AG20443 (cell line): Measurements from ENCODE around the gene TMEM231.
"Not testable (repeated sequence)": the region's sequence is repeated elsewhere in the genome, so short reads cannot be mapped to it uniquely, and the experiment has no call there.

Experiments used
- DNase-seq: peaks from one replicate; pipeline ENCODE4 v3.0.0; 2012; ENCODE audit warnings: low spot score, mixed read lengths

Gene TMEM231, protein sequence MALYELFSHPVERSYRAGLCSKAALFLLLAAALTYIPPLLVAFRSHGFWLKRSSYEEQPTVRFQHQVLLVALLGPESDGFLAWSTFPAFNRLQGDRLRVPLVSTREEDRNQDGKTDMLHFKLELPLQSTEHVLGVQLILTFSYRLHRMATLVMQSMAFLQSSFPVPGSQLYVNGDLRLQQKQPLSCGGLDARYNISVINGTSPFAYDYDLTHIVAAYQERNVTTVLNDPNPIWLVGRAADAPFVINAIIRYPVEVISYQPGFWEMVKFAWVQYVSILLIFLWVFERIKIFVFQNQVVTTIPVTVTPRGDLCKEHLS

DNA sequence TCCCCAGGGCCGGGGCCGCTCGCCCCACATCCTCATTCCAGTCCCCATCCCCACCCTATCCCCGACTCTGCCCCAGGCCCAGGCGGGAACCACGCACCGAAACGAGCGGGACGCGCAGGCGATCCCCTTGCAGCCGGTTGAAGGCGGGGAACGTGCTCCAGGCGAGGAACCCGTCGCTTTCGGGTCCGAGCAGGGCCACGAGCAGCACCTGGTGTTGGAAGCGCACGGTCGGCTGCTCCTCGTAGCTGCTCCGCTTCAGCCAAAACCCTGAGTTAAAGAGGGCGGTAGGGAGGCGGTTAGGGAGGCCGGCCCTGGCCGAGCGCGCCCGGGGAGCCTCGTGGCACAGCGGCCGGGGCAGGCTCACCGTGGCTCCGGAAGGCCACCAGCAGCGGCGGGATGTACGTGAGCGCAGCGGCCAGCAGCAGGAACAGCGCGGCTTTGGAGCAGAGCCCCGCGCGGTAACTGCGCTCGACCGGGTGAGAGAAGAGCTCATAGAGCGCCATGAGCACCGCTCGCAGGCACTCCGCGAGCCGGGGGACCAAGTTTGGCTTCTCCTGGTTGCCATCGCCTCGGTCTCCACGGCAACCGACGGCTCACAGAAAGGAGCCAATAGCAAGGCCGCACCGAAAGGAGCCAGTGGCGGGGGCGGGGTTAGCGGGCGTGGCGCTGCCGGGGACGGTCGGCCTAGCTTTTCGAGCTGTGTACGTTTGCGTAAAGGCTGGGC, at the start of gene TMEM231:
Gene TMEM231, minus strand, starts transcription at position 546 of the 724 bp plus-strand sequence. Its CDS starts 43 bp downstream, at position 503.
- DNase-seq = peak; percentile 97

DNA sequence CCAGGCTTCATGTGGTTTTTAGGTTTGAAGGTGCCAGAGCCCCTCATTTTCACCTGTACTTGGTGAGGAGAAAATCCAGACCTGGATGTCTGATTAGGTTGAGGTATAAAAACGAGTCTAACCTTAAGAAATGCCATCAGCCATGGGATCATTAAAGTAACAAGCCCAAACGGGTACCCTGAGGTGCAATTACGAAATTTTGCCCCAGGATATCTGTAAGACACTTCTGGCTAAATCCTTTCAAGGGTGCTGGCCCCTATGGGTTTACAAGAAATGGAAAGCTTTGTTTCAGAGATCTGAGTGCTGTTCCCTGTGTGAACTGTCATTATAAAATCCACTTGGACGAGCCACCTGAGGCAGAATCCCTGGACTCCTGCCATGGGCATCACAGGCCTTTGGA, 47.2 kb upstream of the TMEM231 start:
- DNase-seq = no peak

DNA sequence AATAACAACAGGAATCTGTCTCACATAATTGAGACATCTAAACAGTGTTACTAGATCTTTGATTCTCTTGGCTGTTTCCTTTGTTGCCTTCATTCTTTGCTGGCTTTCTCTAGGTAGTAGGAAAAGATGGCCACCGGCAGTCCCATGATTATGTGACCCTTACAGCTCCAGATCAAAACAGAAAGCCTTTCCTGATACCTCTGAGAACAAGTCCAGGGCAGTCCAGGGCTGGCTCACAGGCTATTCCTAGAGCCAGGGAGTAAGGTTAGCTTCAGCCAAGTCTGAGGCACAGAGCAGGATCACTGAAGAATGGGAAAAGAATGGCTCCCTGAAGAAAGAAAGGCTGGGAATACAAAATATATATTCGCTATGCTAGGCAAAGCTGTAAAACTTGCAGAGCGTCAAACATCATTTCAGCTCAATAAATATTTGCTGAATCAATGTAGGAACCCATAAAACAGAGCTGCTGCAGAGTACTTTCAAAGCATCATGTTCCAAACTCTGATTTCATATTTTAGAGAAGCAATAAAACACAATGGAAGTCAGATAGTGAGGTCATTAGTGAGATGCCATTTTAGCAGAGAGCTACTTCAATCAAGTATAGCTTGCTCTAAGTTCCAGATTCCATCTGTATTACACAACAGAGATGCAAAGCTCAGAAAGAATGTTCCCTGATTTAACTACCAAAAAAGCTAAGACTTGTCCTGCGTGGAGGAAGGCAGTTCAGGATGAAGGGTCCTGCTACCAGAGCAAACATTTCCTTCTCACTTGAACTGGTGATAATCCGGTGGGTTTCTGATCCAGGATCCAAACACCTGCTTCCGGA, 43.6 kb upstream of the TMEM231 start:
- DNase-seq = no peak

DNA sequence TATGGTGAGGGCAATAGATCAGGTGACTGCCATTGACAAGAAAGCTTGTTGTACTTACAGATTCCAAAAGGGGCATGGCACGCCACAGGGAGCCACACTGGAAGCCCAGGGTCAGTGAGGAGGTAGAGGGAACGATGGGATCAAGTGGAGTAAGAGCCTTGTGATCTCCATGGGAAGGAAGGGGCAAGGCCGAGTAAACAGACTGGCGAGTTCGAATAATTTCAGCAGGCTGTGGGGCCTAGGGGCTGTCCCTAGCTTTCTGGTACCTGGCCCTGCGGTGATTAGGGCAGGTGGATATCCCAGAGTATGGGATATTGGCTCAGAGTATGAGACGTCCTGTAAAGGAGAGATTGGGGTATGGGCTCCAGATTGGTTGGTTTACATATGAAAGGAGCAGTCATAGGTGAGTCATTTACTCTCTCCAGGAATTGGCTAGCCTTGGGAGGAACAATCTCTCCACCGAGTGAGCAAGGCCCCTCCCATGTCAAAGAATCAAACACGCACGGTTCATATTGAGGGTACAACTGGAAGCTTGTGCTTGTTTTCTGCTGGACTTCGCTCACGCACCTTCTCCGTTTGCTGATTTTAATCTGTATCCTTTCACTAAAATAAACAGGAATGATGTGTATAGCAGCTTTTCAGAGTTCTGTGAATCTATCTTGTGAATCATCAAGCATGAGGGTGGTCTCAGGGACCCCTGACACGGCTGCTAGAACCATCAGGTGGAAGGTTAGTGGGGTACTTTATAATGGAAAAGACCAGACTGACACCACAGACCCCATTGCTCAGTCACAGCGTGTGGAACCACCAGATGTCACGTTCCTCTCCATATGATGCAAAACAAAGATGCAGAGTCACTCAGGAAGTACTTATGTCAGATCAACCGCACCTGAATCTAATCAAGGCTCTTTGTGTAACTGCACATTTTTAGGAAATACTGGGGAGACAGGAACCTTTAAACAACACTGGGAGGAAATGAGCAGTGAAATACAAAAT, 38.1 kb upstream of the TMEM231 start:
- DNase-seq = peak; percentile 48

DNA sequence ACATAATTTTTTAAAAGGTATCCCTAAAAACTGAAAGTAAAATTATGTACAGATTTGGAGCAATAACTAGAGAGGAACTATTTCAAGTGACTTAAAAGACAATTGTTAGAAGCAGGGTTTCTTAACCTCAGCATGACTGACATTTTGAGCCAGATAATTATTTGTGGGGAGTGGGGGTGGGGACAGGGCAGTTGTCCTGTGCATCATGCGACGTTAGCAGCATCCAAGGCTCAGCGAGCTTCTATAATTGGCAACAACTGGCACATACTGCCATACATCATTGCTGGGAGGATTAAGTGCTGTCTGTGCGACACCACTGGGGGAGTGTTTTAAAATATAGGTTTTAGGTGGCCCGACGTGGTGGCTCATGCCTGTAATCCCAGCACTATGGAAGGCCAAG, 37.3 kb upstream of the TMEM231 start:
- no peak for DNase-seq

DNA sequence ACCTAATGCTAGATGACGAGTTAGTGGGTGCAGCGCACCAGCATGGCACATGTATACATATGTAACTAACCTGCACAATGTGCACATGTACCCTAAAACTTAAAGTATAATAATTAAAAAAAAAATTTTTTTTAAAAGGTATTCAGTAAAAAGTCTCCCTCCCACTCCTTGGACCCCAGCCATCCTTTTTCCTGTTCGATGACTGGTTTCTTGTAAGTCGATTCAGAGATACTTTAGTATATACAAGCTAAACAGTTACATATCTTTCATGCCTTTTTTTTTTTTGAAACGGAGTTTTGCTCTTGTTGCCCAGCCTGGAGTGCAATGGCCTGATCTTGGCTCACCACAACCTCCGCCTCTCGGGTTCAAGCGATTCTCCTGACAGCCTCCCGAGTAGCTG, 35.9 kb upstream of the TMEM231 start:
- DNase-seq = not testable (repeated sequence)

DNA sequence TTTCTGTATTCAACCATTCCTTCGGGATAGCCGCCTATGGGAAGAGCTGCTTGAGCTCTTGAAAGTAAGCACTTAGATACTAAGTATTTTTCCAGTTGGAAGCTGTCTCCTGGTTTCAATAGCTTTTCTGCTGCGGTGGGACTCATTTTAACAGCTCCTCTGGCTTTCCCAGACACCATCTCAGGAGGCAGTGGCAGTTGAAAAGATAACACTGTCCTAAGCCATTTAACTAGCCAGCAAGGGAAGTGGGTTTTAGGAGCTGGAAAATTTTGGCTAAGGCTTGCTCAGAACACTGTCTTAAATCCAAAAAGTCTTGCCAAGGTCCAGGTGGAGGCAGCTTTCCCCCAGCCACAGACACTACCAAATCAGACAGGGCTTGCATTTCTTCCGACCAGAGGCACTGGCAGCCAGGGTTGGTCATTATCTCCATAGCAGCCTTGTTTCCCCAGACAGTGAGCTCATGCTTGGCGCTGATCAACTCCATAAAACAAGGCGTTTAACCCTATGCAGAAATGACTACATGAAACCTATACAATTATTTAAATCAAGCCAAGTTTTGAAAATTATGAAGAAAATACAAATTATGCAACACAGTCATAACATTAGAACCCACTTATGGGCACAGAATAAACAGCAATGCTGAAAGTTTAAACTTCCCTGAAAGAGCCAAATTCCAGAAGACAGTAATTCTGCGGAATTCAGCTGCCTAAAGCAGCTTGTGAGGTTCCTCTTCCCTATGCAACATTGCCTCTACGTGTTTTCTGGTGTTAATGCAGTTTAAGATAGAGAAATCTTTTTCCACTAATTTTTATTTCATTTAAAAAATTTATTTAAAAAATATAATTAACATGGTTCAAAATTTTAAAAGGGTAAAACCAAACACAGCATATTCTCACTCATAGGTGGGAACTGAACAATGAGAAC, 35.1 kb upstream of the TMEM231 start:
- DNase-seq = peak; percentile 86

DNA sequence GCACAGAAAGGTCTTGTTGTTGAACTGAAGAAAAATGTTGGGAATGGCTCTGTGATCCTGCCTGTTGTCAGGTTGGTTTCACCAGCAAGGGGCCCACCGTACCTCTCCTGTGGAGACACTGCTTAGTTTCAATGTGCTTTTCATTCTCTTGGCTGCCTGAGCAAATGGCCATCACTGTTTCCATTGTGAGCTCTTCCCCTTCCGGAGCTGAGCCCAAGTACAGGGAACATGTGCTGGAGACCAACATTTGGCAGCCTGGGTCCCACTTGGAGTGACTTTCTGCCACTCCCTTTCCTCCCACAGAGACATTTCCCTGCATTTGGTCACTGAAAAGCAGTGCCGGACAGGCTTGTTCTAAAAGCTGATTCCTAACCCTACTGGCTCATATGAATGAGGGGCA, 33.3 kb upstream of the TMEM231 start:
- peak; percentile 16 for DNase-seq

DNA sequence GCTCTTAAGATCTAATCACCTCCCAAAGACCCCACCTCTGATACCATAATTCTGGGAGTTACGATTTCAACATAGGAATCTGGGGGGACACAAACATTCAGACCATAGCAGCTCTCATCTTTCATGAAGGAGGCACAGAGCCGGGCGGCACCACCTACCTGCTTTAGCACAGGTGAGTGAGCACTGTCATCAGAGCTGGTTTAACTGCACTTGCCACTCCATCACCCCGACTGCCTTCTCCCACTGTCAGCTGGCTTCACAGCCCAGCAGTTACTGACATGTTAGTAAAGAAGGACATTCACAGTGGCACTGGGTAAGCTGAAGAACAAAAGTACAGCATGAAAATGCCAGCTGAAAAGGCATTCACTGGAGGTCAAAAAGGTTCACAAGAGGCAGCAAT, 32.7 kb upstream of the TMEM231 start:
- DNase-seq = no peak

DNA sequence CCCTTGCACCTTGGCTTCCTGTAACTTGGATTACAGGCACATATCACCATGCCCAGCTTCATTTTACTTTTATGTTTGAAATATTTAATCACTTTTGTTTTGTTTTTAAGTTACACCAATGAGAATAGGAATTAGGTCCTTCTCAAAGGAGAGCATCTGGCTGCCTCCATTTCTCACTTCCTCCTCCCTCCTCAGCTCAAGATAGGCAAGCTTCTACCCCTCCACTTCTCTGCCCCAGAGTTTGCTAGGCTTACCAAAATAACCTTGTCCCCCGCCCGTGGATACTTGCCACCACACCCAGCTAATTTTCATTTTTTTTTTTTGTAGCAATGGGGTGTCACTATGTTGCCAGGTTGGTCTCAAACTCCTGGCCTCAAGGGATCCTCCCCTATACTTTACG, 28.1 kb upstream of the TMEM231 start:
- no peak for DNase-seq

DNA sequence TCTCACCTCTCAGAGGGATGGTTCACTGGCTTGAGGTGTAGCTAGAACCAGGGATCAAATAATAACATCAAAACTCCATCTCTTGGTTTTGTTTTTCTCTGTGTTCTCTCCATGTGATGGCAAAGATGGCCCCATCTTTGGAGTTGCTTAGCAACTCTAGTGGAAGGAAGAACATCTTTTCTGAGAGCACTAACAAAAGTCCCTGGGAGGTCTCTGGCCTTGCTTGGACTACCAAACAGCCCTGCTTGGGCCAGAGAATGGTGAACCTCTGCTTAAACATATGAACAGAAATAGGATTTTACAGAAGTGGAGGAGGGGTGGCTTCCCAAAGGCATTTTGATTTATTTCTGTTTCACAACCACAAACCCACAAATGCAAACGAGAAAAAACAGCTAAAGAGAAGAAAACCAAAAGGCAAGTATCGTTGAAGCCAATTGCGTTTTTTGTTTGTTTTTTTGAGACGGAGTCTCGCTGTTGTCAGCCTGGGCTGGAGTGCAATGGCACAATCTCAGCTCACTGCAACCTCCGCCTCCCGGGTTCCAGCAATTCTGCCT, 23.3 kb upstream of the TMEM231 start:
- no peak for DNase-seq

DNA sequence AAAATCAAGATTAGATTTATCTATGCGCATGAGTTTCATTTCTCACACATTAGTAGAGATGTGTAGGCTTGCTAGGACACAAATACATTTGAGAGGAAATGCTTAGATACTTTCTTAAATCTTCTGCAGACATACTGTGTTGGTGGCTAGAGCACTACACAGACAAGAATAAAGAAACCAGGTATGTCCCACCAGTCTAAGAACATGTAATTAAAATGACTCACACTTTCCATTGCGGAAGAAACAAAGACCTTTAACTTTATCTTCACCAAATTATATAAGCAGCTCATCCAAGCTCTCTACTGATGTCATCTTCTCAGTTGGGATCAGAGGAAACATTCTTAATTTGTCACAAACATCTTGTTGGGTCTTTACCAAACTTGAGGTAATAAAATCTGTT, 22.7 kb upstream of the TMEM231 start:
- no peak for DNase-seq

DNA sequence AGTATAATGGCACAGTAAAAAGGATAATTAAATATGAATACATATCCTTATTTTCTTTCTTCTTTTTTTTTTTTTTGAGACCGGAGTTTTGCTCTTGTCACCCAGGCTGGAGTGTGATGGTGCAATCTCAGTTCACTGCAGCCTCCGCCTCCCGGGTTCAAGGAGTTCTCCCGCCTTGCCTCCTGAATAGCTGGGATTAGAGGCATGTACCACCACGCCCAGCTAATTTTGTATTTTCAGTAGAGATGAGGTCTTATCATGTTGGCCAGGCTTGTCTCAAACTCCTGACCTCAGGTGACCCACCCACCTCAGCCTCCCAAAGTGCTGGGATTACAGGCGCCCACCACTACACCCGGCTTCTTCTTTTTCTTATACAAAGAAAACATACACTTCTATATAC, 22.2 kb upstream of the TMEM231 start:
- no peak for DNase-seq

DNA sequence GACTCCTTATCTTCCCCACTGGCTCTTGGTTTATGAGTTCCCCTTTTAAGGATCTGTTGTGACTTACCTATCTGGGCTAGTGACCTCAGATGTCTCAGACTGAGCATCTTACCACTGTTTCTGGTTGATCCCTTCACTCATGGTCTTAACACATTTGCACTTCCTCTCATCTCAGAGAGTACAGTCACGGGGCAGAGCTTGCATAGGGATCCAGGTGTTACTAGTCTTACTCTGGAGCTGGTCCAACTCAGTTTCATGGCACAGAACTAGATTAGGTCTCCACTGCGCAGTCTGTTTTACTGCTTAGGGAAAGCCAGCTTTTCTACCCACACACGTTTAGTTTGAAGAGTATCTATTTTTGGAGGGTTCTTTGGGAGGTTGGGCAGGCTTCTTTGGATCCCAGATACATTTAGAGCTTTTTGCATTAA, 20.3 kb upstream of the TMEM231 start:
- DNase-seq = no peak

DNA sequence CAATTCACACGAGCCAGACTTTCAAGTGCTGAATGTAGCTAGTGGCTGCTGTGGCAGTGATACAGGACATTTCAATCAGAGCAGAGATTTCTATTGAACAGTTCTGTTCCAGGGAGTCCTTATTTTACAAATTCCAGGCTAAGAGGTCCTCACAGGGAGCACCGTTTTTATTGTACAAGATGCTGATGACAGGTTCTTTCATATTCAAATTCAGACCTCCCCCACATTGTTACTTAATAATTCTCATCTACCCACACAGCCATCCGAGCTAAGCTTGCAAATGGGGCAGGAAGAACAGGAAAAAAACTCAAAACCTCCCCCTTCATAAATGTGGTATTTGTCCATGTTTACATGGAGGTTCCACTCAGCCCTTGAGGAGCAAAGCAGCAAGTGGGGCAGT, 19.9 kb upstream of the TMEM231 start:
- DNase-seq = no peak

DNA sequence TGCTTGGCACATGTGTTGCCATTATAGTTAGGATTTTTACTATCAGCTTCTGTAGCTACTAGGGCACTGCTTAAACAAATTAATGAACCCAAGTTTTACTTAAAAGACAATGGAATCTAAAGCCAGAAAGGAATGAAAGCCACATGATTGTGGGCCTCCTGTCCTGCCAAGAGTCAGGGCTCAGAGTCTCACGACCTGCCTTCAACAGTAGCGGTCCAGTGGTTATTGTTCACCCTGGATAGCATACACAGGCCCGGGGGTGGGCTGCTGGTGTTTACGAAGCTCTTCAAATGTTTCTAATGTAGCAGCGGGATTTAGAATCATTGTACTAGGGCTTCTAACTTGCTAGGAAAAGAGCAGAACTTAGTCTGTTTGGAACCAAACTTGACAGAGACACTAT, 17.9 kb upstream of the TMEM231 start:
- no peak for DNase-seq

DNA sequence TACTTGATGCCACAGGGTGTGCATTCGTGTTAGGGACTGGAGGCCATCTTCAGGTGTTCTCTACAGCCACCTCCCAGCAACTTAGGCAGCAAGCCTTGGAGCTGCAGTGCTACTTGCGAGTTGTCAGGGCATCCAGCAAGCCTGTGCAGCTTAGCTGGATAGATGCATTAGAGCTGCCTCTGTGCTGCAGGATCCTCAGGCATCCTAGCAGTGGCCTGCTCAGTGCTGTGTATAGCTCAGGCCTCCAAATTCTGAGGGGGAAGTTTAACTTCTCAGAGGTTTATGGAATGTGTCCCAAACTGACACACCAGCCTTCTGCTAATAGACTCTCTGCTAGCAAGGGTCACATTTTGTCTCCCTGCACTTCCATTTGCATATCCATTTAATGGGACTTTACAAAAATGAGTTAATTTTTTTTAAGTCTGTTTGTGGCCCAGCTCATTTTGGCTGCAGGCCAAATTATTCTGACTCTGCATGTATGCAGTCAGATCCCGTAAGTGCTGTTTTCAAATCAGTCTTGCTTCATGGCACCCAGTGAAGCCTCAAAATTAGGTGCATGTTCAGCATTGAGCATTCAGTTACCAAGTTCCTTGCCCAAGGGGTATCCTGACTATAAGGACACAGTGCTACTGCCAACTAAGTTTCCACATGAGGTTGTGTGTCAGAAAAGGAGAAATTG, 17.0 kb upstream of the TMEM231 start:
- no peak for DNase-seq

DNA sequence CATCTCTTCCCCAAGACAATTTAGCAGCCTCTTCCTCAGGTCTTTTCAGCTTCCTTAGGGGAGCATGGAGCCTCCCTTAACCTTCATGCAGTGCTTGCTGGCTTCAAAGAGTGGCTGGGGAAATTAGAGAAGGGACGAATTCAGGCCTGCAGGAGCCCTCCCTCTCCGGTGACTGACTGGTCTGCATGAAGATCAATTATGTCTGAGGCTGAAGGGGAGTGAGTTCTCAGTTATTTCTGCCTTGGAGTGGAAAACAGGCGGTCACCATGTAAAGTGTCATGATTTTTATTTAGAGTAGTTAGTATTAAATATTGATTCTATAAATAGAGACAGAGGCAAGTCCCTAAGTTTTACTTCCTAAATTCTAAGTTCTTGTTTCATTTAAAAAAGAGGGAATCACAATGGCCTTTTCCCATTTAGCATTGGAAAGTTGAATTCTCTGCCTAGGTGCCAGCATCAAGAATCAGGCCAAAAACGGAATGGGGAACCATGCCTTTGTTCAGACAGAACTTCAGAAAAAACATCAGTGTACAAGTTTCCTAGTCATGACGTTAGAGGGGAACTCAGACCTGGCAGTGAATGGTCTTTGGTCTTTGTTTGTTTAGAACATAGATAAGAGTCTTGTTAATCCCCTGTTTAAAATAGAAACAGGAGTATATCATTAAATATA, 14.5 kb upstream of the TMEM231 start:
- no peak for DNase-seq

DNA sequence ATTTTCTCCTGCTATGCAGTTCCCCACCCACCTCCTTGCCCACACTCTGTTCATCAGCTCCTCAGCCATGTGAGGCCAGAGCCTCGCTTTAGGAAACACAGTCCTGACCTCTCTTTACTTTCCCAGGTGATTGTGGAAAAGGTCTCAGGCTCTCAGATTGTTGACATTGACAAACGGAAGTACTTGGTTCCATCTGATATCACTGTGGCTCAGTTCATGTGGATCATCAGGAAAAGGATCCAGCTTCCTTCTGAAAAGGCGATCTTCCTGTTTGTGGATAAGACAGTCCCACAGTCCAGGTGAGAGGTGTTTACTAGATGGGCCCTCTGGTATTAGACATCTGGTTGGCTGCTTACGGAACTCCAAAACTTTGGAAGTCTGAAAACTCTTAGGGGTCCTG, 11.9 kb upstream of the TMEM231 start:
- DNase-seq = no peak
